Muscle layer of duodenum (tissue), 2 donors: ENCODE data around the gene ZNF518B.

Source experiments
- H3K27ac ChIP-seq: one replicate; pipeline ENCODE4 v1.7.0; 2013; ENCODE audit warnings: mild to moderate bottlenecking, low read length
- H3K27me3 ChIP-seq: one replicate; pipeline ENCODE4 v1.7.0; 2013; ENCODE audit warnings: low read depth, mild to moderate bottlenecking, control low read depth, low read length
- H3K36me3 ChIP-seq, 2 donors: one replicate each; pipeline ENCODE4 v1.7.0; 2013; ENCODE audit warnings: low read length in 2 of 2, control low read depth in 1 of 2, mild to moderate bottlenecking in 1 of 2; ENCODE audit not compliant: insufficient read depth in 2 of 2, control insufficient read depth in 1 of 2
- H3K4me1 ChIP-seq, 2 donors: one replicate each; pipeline ENCODE4 v1.7.0; 2013; ENCODE audit warnings: low read length in 2 of 2, mild to moderate bottlenecking in 2 of 2, control low read depth in 1 of 2, moderate library complexity in 1 of 2; ENCODE audit not compliant: insufficient read depth in 2 of 2, control insufficient read depth in 1 of 2
- H3K4me3 ChIP-seq, 2 donors: one replicate each; pipeline ENCODE4 v1.7.0; 2013; ENCODE audit warnings: low read length in 2 of 2, low read depth in 1 of 2, mild to moderate bottlenecking in 1 of 2
- H3K9me3 ChIP-seq, 2 donors: one replicate each; pipeline ENCODE4 v1.7.0; 2013; ENCODE audit warnings: low read length in 2 of 2, control low read depth in 1 of 2, mild to moderate bottlenecking in 1 of 2; ENCODE audit not compliant: control insufficient read depth in 1 of 2
- donor health status: healthy.

ZNF518B gene

DNA sequence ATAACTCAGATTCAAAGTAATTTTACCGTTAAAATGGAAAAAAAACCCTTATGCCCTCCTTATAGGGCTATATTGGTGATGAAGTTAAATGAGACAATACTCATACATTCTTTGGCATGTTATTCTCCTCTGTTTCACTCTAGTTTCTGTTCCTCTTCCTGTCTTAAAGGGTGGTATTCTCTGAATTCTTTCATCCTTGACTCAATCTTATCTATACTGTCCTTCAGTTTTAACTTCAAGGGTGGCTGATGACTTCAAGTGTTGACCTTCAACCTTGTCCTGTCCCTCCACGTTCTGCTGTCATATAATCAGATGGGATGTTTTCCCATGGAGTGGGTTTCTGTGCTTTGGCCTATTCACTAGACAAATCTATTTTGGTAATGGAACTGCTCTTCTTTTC, 44.0 kb downstream of the ZNF518B start:
- H3K4me3 ChIP-seq: no peak overlapping the region
- no peaks in the 10 kb centered on the region for H3K36me3 ChIP-seq
- no peaks in the 10 kb centered on the region for H3K4me1 ChIP-seq
- no peaks in the 10 kb centered on the region for H3K9me3 ChIP-seq
- no peaks in the 10 kb centered on the region for H3K27me3 ChIP-seq
- no peak overlapping the region for H3K27ac ChIP-seq

GRCh38 chr4:10405672-10406071, 51.6 kb downstream of the ZNF518B start:
- Histone ChIP-seq H3K27ac (no peak overlapping the region), H3K27me3 (no peaks in the 10 kb centered on the region), H3K4me3 (no peak overlapping the region), H3K9me3 (no peaks in the 10 kb centered on the region), H3K4me1 (no peaks in the 10 kb centered on the region), H3K36me3 (no peaks in the 10 kb centered on the region)

DNA sequence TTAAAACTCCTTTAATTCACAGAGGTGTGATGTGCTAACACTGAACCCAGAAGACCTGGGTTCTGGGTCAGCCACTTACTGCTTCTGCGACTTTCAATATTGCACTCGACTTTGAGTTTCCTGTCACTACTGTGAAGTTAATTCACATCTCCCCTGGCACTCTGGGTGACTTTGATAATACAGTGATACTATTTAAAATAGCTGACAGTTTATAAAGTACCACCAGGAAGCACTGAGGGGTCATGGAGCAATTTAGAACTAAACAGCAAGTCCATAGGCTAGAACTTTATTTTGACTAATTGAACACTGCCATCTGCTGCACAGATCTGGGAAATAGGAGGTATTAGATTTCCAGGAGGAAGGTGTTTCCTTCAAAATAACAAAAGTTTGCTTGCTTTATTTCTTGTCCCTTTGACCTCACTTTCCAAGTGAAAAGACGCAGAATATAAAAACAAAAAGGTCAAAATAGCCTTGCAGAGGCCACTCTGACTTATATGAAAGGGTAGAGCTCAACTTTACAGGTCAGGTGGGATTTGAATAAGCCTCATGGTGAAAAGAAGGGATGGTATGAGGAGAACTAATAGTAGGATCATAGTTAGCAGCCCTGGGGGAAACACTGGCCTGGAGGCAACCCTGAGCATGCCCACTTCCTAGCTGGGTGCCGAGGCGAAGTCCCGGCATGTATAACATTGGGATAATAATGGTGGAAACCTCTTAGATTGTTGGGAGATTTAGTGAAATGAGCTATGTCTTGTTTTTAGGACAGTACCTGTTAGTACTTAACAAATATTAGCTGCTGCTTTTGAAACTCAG, 53.4 kb downstream of the ZNF518B start:
- Histone ChIP-seq H3K27ac (no peak overlapping the region), H3K36me3 (no peaks in the 10 kb centered on the region), H3K9me3 (no peaks in the 10 kb centered on the region), H3K4me1 (no peaks in the 10 kb centered on the region), H3K27me3 (no peaks in the 10 kb centered on the region), H3K4me3 (no peak overlapping the region)

DNA sequence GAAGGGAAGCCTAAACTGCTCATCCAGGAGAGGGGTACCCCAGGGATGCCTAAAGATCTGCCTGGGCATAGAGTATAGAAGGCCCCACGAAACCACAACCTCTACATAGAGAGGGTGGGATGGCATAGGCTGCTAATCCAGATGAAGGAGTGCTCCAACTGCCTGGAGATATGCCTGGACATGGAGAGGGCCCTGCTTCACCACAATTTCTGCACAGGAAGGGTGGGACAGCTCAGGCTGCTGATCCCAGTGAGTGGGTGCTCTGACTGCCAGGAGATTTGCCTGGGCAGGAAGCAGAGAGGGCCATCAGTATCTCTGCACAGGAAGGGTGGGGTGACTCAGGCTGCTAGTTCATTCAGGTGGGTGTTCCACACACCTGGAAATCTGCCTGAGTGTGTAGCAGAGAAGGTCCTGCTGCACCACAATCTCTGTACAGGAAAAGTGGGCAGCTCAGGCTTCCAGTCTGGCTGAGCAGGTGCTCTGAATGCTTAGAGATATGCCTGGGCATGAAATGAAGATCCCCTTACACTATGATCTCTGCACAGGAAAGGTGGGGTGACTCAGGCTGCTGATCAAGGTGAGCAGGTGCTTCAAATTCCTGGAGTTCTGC, 61.1 kb downstream of the ZNF518B start:
- H3K27ac ChIP-seq: no peak overlapping the region
- no peaks in the 10 kb centered on the region for H3K4me1 ChIP-seq
- peaks cover 0 to 3% of the 10 kb centered on the region in 2 donors for H3K9me3 ChIP-seq
- H3K27me3 ChIP-seq: no peaks in the 10 kb centered on the region
- H3K4me3 ChIP-seq: no peak overlapping the region
- no peaks in the 10 kb centered on the region for H3K36me3 ChIP-seq
